Measurements from ENCODE around the gene SP8.

The SP8 gene

DNA sequence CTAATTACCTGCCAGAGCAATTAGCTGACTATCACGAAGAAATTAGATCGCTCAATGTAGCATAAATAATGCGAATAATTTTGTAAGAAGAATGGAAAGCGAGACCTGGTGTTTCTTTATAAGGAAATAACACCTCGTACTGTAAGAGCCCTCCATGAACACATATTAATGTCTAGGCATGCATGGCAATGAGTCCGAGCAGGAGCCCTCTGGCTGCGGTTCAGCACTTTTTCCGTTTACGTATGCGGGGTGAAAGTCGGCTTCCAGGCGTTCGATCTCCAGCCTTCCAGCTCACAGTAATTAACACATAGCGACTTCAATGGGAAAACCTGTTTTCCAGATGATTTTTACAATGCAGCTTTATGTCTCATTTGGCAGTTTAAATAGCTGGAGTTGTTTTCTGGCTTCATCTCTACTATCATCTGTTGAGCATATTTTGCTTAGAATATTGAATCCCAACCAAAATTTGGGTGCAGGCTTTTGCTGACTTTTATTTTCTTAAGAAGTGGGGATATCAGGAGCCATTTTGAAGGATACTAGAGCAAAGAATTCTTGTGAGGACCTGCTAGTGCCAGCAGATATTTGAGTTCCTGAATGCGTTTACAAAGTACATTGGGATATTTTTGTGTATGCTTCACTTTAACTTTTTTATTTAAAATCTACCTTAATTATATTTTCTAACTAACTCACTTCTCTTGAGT, 7.2 kb upstream of the SP8 start:
- DNase-seq, result no peak

DNA sequence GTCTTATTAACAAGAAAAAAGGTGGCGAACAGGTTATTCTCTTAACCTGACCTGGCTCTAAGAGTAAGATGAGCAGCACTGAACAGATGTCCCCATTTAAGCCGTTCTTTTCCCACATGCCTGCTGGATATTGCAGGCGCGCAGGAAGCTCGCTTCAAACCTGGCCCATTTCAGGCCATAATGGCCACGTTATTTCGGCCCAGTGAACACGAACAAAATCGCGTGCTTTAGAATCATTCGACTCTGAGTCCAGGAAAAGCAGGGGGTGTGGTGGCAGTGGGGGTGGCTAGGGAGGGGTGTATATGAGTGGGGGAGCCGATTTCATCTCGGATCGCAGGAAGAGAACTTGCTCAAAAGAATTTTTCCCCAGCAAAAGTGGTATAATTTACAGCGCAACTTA, 6.6 kb upstream of the SP8 start:
- DNase-seq, result peak; percentile 32

DNA sequence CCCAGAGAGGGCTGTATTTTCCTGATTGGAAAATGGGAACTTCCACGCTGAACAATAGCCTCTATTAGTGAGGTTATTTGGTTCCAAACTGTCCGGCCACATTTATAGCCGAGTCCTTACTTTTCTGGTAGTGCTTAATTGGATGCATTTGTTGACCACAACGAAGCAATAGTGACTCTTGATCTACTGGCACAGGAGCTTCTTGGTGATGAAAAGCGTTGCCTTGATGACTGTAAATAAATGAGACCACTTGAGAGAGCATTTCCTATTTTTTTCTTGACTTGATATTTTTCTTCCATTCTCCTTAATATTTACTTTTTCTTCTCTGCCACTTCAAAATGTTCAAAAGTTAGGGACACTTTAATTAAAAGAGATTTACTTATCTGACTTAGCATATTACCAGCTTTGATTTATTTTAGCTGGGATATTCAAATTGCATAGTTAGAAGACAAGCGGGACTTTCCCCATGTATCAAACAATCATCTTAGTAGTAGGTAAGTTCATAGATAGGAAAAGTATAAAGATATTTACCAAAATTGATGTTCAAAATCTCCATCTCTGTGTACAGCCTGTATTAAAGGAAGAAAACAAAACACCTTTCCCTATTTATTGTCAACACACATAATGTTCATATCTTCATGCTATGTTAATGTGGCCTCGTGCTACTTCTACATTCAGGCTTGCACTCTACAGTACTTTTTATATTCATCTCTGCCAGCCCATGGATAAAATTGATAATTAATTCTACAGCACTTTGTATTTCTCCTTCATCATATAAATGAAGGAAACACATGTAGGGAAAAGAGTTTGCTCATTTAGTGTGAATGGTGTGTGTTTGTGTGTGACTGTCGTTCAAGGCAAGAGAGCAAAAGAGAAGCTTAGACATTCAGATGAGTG, 5.1 kb upstream of the SP8 start:
- no peak for DNase-seq

DNA sequence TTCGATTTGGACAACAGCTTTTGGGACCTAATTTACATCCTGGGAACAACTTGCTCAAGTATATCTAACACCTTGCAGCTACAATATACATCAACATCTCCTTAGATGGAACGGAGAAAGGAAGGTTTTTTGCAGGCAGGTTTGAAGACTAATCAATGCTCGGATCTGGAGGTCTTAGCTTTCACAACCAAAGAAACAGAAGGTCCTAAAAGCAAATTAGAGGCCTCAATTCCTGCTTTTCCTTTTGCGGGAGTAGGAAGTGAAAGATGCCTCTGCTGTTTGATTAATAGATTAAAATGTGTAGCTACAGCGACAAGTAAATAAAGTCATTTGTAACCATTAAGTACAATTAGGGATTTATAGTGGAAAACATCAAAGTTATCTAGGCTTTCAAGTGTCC, 3.7 kb upstream of the SP8 start:
- DNase-seq, result no peak

DNA sequence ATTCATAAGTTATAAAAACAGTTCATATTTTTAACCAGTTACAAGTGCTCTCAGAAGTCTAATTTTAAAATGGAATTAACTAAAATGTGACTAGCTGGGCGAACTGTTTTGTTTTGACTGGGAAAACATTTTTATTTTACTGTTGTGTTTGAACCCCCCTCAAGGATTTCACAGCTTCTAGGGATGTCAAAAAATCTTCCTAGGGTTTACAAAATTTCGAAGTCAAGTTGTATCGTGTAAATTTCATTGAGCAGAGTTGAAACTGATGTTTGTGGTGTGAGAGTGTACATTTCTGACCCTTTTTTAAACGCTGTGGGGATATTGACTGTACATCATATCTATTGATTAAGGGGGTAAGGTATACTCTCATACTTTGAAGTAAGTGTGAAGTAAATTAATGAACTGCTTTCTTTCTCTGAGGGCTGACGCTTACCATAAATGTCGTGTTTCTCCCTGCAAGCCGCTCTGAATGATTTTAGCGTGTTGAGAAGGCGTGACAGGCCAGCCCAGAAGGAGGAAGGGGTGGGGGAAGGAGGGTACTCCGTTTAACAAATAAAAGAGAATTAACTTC, 1.8 kb upstream of the SP8 start:
- no peak for DNase-seq

DNA sequence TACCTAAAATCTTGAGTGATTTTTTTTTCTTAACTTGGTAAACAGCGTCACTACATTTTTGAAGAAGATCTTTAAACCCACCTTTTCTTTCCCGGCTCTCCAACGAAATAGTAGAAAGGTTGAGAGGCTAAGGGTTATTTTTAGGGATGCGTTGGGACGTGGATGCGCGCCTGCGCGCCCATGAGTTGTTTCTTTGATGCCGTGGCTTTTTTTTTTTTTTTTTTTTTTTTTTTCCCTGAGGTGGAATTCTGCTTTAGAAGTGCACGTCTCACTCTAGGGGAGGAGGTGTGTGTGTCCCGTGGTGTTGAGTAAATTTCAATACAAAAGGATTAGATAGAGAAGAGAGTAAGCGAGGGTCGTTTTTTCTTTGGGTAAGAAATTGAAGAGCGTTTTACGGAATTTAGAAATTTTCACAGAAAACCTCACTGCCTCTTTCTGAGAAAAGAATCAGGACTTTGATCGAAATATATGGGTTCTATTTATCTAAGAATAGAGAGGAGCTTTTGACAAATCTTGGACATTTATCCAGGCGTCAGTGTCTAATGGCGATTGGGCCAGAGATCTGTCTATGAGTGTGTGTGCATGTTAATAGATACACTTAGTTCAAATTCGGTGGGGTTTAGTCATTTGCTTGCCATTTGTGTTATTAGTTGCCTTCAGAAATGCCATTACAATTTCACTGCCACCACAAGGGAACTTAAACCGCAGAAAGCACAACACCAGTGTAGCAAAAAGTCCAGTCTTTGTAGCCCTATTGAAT, 1.2 kb upstream of the SP8 start:
- DNase-seq, result peak; percentile 27

DNA sequence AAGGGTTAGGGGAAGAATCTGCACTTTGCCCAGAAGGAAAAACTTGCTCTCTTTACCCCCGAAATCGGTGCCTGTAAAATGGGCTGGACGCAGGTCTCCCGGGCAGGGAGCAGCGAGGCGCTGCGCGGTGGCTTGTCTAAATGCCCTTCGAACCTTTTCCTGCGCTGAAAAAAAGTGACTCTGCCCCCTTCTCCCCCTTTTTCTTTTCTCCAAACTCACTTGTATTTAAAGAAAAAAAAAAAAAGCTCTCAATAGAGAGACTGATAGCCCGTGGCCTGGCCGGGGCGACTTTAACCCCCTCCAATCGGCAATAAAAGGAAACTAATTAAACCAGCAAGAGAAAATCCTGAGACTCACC, 286 bp downstream of the SP8 start:
- DNase-seq, result peak; percentile 28

DNA sequence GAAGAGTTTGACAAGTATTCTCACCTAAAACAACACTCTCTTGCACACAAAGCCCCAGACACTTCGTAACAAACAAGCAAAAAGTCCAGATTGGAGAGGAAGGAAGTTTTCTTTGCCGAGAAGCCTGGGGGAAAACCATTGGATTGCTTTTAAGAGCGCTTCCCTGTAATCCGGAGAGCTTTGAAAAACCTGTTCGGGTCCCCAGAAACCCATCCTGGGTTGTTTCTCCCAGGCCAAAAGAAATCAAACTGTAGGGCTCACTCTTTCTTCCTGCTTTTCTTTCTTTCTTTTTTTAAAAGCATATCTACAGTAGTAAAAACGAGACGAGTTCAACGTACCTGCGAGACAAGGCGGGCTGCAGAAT, 655 bp downstream of the SP8 start:
- DNase-seq, result peak; percentile 26

DNA sequence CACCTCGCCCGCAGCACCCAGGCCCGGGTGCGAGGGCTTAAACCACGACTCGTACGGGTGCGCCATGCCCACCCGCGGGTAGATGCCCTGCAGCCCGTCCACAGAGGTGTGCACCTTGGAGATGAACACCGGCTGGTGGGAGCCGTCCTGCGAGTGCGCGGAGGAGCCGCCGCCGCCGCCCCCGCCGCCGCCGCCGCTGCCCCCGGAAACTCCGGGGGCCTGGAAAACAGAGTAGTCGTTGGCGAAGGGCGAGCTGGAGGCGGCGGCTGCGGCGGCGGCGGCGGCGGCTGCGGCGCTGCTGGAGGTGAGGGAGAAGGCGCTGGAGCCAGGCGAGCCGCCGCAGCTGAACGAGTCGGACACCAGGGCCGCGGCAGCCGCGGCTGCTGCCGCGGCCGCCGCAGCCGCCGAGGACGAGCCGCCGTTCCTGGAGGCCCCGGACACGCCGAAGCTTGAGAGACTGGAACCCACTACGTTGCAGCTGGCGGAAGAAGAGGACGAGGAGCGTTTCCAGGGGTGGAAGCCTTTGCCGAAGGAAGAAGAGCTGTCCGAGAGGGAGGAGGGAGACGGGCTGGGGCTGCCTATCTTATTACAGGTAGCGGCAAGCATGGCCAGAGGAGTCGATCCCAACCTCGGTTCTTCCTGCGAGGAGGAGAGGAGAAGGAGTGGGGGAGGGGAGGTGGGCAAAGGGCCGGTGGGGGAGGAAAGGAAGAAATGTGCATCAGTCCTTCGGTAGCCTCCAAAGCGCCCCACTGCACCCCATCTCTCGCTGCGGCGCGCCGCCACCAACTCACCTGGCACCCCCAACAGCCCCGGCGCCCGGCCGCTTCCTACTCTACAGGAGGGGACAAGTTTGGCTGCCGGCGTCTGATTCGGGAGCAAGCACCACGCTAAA, 1.3 kb downstream of the SP8 start:
- no peak for DNase-seq

DNA sequence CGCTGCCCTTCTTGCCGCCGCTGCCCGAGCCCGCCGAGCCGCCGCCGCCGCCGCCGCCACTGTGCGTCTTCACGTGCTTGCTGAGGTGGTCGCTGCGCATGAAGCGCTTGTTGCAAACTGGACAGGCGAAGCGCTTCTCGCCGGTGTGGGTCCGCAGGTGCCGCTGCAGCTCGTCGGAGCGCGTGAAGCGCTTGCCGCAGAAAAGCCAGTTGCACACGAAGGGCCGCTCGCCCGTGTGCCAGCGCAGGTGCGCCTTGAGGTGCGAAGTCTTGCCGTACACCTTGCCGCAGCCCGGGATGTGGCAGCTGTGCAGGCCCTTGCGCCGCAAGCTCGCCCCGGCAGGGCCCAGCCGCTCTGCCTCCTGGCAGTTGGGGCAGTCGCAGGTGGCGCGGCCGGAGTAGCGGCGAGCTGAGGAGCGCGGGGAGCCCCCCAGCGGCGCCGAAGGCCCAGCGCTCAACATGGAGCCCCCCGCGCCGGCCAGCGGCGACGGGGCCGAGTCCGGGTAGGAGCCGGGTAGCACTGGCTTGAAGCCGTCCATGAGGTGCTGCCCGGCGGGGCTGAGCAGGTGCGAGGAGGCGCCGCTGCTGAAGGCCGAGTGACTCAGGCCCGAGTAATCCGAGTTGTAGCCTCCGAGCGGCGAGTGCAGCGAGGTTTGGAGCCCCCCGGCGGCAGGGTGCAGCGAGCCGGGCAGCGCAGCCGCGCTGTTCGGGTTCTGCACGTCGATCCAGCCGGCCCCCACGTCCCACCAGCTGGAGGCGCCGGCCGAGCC, 2.1 kb downstream of the SP8 start:
- DNase-seq, result no peak

DNA sequence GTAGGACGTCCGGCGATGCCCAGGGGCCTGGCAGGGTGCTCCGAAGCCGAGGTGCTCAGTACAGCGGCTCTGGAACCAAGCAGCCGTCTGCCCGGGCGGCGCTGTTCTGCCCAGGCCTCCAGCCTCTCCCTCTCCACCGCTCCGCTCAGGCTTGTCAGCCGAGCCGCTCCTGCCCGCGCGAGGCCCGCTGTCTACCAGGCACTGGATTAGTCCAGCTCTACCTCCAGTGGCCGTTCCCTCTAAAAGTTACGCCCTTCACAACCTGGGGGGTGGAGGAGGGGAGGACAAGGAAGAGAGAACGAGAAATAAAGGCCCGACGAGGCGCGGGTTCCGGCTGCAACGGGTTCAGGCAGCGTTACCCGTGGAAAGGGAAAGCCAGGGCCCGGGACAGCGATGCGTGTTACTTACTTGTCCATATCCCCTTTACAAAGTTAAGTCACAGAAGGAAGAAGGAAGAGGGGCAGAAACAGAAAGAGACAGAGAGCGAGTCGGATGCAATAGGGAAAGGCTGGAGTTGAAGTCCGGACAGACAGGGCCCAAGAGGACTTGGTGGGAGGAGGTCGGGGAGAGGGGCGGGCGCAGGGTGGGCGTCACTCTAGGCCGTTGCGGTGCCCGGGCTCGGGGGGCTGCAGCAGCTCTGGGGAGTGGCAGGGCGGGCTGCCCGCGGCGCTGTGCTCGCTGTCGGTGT, 2.8 kb downstream of the SP8 start:
- no peak for DNase-seq

DNA sequence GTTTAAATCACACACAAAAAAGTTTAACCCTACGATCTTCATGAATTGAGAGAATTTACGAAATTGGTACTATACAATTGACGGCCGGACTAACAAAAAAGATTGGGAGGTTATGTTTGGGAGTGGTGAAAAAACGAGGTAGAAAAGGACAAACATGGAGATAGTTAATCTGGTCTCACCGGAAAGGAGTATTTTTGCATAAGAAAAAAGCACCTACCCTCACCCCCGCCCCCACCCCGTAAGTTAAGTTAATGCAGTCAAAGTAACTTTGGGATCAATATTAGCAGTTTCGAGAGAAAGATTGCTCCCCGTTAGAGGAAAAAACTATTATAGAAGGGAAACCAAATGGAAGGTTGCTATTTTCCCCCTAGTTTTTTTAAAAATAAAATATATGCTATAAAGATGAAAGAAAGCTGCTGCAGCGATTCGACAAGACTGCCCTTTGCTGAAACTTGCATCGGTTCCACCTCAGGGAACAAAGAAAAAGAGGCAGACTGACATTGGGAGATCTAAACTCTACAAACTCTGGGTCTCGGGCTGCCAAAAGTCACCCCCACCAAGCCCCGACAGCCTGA, 3.5 kb downstream of the SP8 start:
- no peak for DNase-seq

DNA sequence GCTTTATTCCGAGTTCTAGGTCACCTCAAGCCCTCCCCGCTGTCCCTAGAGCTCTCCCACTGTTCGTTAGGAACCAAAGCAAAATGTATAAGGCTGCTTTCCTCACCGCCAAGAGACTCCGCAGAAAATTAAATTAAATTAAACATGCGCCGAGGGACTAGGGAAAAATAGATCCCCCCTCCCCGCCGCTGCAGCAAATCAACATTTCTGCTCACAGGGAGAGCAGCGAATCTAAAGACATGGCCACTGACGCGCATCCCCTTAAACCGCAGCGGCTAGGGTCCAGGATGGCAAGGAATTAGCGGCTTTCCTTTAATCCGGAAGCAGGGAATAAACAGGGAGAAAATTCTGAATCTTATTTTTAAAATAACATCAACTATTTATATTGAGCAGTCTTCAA, 7.6 kb downstream of the SP8 start:
- DNase-seq, result no peak

DNA sequence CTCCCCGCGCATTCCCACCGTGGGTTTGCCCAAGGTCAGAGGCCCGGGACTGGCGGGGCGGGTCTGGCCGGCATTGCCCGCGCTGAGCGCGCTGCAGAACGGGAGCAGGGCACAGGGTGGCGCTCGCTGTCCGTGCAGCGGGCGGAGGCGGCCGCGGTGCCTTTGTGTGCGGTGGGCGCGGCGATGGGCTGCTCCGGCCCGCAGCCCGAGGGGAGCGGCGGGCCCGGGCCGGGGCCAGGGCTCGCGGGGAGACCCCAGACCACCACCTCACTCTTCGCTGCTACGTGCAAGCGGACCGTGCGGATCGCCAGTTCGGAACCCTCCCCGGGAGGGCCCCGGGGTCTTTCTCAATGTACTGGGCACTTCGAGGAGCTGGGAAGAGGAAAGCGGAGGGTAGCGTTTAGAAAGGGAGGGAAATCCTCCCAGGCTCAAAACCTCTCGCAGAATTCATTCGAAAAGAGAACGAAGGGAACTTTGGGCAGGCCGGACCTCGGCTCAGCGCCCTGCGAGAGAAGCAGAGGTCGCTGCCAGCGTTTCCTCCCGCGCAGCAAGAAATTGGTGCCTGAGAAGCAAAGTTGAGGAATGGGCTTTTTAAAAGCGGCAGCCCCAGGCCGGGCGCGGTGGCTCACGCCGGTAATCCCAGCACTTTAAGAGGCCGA, 8.5 kb downstream of the SP8 start:
- DNase-seq, result peak; percentile 58

DNA sequence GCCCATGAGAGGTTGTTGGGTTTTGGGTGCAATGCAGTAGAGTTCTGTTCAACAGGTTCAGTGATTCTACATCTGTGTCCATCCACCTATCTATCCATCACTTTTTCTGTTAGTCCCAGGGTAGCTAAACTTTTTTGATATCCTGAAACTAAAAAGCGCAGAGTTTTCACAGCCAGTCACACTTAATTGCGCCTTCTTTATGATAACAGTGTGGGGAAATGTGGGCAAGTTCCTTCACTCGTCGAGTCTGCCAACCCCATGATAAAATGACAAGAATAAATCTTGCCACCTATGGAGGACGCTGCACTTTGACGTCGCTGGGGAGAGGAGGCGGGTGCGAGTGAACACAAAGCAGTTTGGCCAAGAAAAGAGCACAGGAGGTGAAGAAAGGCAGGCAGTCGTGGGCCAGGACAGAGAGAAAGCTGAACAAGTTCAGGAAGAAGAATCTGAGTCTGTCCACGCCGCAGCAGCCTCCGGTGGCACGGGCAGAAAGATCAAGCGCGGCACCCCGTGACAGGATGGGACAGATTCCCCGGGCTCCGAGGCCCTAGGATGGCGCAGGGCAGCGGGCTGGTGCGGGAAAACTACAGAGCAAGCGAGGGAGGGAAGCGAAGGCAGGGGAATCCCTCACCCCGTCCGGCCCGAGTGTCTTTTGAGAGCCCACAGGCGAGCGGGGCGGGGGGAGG, 9.2 kb downstream of the SP8 start:
- peak; percentile 40 for DNase-seq

DNA sequence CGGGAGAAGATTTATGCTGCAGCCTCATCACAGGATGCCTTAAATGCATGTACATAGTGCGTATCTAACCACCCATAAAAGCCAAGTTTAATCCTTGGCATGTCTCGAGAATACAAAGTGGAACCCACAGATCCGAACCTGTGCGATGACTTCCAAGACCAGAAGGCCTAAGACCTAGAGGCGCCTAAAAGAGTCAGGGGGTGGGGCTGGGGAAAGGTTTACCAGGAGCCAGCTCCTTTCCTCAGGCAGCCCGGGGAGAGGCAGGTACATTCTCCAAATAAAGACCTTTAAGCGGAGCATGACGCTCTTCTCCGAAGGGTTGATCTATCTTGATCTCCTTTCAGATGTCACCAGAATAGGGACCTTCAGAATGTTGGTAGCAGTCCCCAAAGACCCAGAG, 9.7 kb downstream of the SP8 start:
- no peak for DNase-seq

DNA sequence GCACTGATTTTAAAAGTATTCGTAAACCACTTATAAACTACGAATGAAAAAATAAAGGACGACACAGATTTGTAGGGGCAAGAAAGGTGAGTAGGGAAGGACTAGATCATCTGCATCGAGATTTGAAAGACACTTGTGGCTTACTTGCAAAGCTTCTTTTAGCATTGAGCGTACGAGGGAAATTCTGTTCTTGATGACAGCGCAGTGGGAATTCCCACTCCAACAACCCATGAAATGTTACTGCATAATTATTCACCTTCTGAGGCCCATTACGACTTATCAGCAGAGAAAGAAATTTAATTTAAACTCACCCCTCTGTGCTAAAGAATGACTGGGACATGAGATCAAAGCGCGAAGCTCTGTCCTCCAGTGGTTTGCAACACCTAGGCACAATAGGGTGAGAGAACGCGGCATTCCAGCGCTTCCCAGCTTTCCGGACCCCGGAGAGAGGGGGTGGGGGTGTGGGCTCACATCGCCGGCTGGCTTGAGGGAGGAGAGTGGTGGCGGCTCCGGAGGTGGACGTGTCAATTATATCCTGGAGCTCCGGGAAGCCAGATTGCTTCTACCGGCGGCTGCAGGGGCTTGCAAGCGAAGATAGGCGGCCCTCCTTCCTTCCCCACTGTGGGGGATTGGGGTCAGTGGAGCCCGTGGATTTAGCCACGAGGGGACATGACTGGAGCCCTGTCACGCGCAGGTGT, 10.3 kb downstream of the SP8 start:
- no peak for DNase-seq

DNA sequence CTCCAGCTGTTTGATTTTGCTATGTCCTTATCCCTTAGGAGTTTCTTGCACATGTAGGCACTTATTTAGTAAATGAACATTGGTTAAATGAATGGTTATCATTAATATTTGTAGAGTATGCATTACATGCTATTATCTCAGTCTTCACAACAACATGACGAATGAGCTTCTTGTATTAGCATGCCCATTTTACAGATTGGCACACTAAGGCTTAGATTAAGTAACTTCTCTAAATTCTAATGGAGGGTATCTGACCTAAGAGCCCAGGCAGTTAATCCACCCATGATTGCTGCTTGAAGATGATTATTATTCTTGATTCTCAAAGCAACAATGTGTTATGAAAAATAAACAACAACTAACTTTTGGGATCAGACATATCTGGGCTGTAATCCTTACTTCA, 32.7 kb downstream of the SP8 start:
- DNase-seq, result no peak

DNA sequence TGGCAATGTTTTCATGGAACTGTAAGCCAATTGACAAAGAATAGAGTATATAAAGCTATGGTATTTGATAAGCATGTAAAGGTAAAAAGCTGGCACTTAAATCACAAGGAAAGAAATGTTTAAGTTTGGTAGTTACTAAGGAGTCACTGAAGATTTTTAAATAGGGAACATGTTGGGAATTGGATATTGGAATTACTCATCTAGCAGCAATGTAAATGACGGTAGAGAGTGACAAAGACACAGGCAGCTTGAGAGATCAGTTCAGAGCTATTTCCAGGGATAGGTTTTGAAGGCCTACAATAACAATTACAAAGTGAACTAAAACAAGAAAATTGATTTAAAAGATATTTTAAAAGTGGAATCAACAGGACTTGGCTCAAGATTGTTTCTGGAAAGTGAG, 36.8 kb downstream of the SP8 start:
- DNase-seq, result no peak

Measured in NCI-H774 (cell line).